ENCODE measurements around the gene RAD23B.

RAD23B gene

GRCh38 chr9:107269254-107269653 is 13.8 kb upstream of the RAD23B start:
- DNase-seq = no peak

GRCh38 chr9:107269681-107270080 is 13.4 kb upstream of the RAD23B start:
- DNase-seq = no peak

- DNase-seq = no peak
Measured at GRCh38 chr9:107270082-107270481, 13.0 kb upstream of the RAD23B start.

- no peak for DNase-seq
Measured at GRCh38 chr9:107270580-107270979, 12.5 kb upstream of the RAD23B start.

- DNase-seq = no peak
Measured at GRCh38 chr9:107273634-107274033, 9.4 kb upstream of the RAD23B start.

GRCh38 chr9:107274096-107274495 is 9.0 kb upstream of the RAD23B start:
- no peak for DNase-seq

GRCh38 chr9:107274953-107275422 is 8.1 kb upstream of the RAD23B start:
- no peak for DNase-seq

GRCh38 chr9:107275530-107275929 is 7.5 kb upstream of the RAD23B start:
- no peak for DNase-seq

GRCh38 chr9:107276966-107277710 is 5.9 kb upstream of the RAD23B start:
- DNase-seq = no peak

GRCh38 chr9:107277801-107278200 is 5.3 kb upstream of the RAD23B start:
- DNase-seq = no peak

GRCh38 chr9:107279086-107279485 is 4.0 kb upstream of the RAD23B start:
- DNase-seq = no peak

- no peak for DNase-seq
Measured at GRCh38 chr9:107280543-107280942, 2.5 kb upstream of the RAD23B start.

GRCh38 chr9:107281184-107281583 is 1.9 kb upstream of the RAD23B start:
- no peak for DNase-seq

- DNase-seq = no peak
Measured at GRCh38 chr9:107281922-107282667, 984 bp upstream of the RAD23B start.

GRCh38 chr9:107283623-107284616 is 841 bp downstream of the RAD23B start:
- DNase-seq = peak; percentile 52

GRCh38 chr9:107284636-107285035 is 1.6 kb downstream of the RAD23B start:
- no peak for DNase-seq

- DNase-seq = no peak
Measured at GRCh38 chr9:107285286-107285685, 2.2 kb downstream of the RAD23B start.

GRCh38 chr9:107286057-107286456 is 3.0 kb downstream of the RAD23B start:
- DNase-seq = no peak

GRCh38 chr9:107288701-107289100 is 5.6 kb downstream of the RAD23B start:
- DNase-seq = no peak

GRCh38 chr9:107290619-107291018 is 7.5 kb downstream of the RAD23B start:
- DNase-seq = no peak

GRCh38 chr9:107292821-107293542 is 9.9 kb downstream of the RAD23B start:
- DNase-seq = no peak

GRCh38 chr9:107293543-107294085 is 10.5 kb downstream of the RAD23B start:
- no peak for DNase-seq
